B cell (primary cell): Measurements from ENCODE around the gene LIPG. TPM values are rescaled to one million over a fixed set of nuclear protein-coding genes. Genes with fewer than 3 reads are reported as not detected.

Experiments used
- ATAC-seq: fragments of 200-7000 bp; cut with Tn5 transposase; one replicate; pipeline ENCODE4 v1.10.0; 2021; ENCODE audit warnings: low read depth, mild to moderate bottlenecking, moderate number of reproducible peaks, moderate library complexity
- CTCF ChIA-PET: fragments of 350-600 bp; sonication (Branson Sonifier 250); formaldehyde crosslinking; loops from one replicate; lab custom pipeline; 2021; ENCODE audit warnings: antibody characterized with exemption, inconsistent platforms; lab: Charles Lee
- POLR2A ChIA-PET: fragments of 350-600 bp; sonication (Branson Sonifier 250); formaldehyde crosslinking; loops from one replicate; lab custom pipeline; 2021; ENCODE audit warnings: antibody characterized with exemption; lab: Charles Lee
- DNase-seq: peaks from one replicate; pipeline ENCODE4 v3.0.0; 2013
- H2AFZ ChIP-seq: 2 replicates; pipeline ENCODE4 v1.6.1; 2012; ENCODE audit warnings: mild to moderate bottlenecking, low read depth, low read length; ENCODE audit not compliant: insufficient read depth, poor library complexity, severe bottlenecking
- H3K27ac ChIP-seq, 2 donors: 1 replicate in 1 of 2; 2 replicates in 1 of 2; pipeline ENCODE4 v1.5.1; 2012 to 2013; ENCODE audit warnings: low read length in 2 of 2, mild to moderate bottlenecking in 2 of 2, moderate library complexity in 1 of 2
- H3K27me3 ChIP-seq, 4 experiments: fragments of 200-600 bp in 1 of 4; sonication (generic) in 1 of 4; replicated peaks in 1 of 4; 1 replicate in 2 of 4; 2 replicates in 2 of 4; pipeline versions ENCODE4 v1.6.1 to v1.7.0; 2013 to 2016; ENCODE audit warnings: low read length in 3 of 4, mild to moderate bottlenecking in 2 of 4, mixed read lengths in 1 of 4, moderate library complexity in 1 of 4; ENCODE audit not compliant: insufficient read depth in 4 of 4, control insufficient read depth in 3 of 4; ENCODE audit errors: control extremely low read depth in 1 of 4
- H3K36me3 ChIP-seq, 2 experiments: replicated peaks in 1 of 2; 1 replicate in 1 of 2; 2 replicates in 1 of 2; pipeline versions ENCODE4 v1.6.1 to v1.7.1; 2013; ENCODE audit warnings: low read length in 1 of 2; ENCODE audit not compliant: insufficient read depth in 2 of 2, control insufficient read depth in 1 of 2; ENCODE audit errors: control extremely low read depth in 1 of 2, extremely low read depth in 1 of 2
- H3K4me1 ChIP-seq, 2 donors: fragments of 200-600 bp in 1 of 2; sonication (generic) in 1 of 2; 1 replicate in 1 of 2; 2 replicates in 1 of 2; pipeline versions ENCODE4 v1.5.1 to v1.6.1; 2013 to 2017; ENCODE audit warnings: low read length in 2 of 2; ENCODE audit not compliant: control insufficient read depth in 2 of 2, insufficient read depth in 2 of 2
- H3K4me2 ChIP-seq: replicated peaks from 2 replicates; pipeline ENCODE3; 2012; ENCODE audit warnings: mild to moderate bottlenecking, low read depth, low read length; ENCODE audit not compliant: poor library complexity, severe bottlenecking
- H3K4me3 ChIP-seq, 5 experiments: fragments of 200-600 bp in 1 of 5; sonication (generic) in 1 of 5; 1 replicate in 3 of 5; 2 replicates in 2 of 5; pipeline versions ENCODE4 v1.5.1 to v1.7.0; 2011 to 2016; ENCODE audit warnings: low read length in 4 of 5, mild to moderate bottlenecking in 4 of 5, low read depth in 2 of 5, control low read depth in 1 of 5, moderate library complexity in 1 of 5; ENCODE audit not compliant: insufficient read depth in 1 of 5; ENCODE audit errors: control extremely low read depth in 1 of 5, extremely low read depth in 1 of 5
- H3K79me2 ChIP-seq: fragments of 200-600 bp; sonication (generic); one replicate; pipeline ENCODE4 v1.6.0; 2016; ENCODE audit warnings: low read length; ENCODE audit not compliant: control insufficient read depth, insufficient read depth
- H3K9ac ChIP-seq: fragments of 200-600 bp; sonication (generic); 2 replicates; pipeline ENCODE4 v1.6.1; 2017; ENCODE audit warnings: mild to moderate bottlenecking, low read length, moderate library complexity
- H3K9me3 ChIP-seq, 3 donors: one replicate each; pipeline versions ENCODE4 v1.6.1 to v1.7.1; 2013; ENCODE audit warnings: low read length in 2 of 3; ENCODE audit not compliant: control insufficient read depth in 2 of 3, insufficient read depth in 1 of 3; ENCODE audit errors: control extremely low read depth in 1 of 3
- H4K20me1 ChIP-seq: 2 replicates; pipeline ENCODE4 v1.6.0; 2012; ENCODE audit warnings: mild to moderate bottlenecking, low read length; ENCODE audit not compliant: insufficient read depth, control insufficient read depth, poor library complexity, severe bottlenecking
- H3K27ac Mint-ChIP-seq: one replicate; pipeline ENCODE4 v1.8.0; 2021; ENCODE audit warnings: mixed read lengths
- H3K27me3 Mint-ChIP-seq: one replicate; pipeline ENCODE4 v1.8.0; 2021; ENCODE audit warnings: mixed read lengths
- H3K4me1 Mint-ChIP-seq: one replicate; pipeline ENCODE4 v1.8.0; 2021; ENCODE audit warnings: mixed read lengths
- H3K4me3 Mint-ChIP-seq: one replicate; pipeline ENCODE4 v1.8.0; 2021; ENCODE audit warnings: mixed read lengths
- H3K9me3 Mint-ChIP-seq: one replicate; pipeline ENCODE4 v1.8.0; 2022; ENCODE audit warnings: mixed read lengths; ENCODE audit not compliant: insufficient read depth
- EZH2 ChIP-seq: IDR thresholded peaks from 2 replicates; pipeline ENCODE4 v1.6.1; 2012; ENCODE audit warnings: borderline replicate concordance, low read depth, mild to moderate bottlenecking, moderate library complexity, low read length; ENCODE audit not compliant: insufficient read depth, poor library complexity, severe bottlenecking
- WGBS: methylation state at CpG from one replicate; pipeline ENCODE4 v1.1.5; 2013; ENCODE audit warnings: missing lambda C conversion rate; ENCODE audit not compliant: insufficient coverage; 5-methylcytosine and 5-hydroxymethylcytosine counted together
- intact Hi-C: fragments of 100-400 bp; cut with micrococcal nuclease; formaldehyde crosslinking; loops from one replicate; pipeline ENCODE4 v1.10.0; 2022
- polyA plus RNA-seq: library from polyadenylated mRNA; depleted of rRNA; stranded (reverse); fragments of >200 nt; gene quantifications from 2 replicates; pipeline ENCODE4 v1.2.3, GENCODE V29; 2012
- total RNA-seq, 2 donors: library from RNA; stranded (reverse); fragments of 120-200 nt in 1 of 2; gene quantifications; 1 replicate in 1 of 2; 2 replicates in 1 of 2; pipeline versions ENCODE4 v1.2.3 to v1.2.4, GENCODE V29; 2013 to 2022
- TF ChIP-seq, protein P1 (sequence below): fragments of 200-600 bp; IDR thresholded peaks from one replicate; pipeline ENCODE4 v1.8.0; 2022; ENCODE audit warnings: antibody characterized with exemption, mild to moderate bottlenecking

The LIPG gene
- total and polyA plus RNA-seq, 2 donors (not counting 1 experiment from before 2014, with no cell fraction given), result not detected

DNA sequence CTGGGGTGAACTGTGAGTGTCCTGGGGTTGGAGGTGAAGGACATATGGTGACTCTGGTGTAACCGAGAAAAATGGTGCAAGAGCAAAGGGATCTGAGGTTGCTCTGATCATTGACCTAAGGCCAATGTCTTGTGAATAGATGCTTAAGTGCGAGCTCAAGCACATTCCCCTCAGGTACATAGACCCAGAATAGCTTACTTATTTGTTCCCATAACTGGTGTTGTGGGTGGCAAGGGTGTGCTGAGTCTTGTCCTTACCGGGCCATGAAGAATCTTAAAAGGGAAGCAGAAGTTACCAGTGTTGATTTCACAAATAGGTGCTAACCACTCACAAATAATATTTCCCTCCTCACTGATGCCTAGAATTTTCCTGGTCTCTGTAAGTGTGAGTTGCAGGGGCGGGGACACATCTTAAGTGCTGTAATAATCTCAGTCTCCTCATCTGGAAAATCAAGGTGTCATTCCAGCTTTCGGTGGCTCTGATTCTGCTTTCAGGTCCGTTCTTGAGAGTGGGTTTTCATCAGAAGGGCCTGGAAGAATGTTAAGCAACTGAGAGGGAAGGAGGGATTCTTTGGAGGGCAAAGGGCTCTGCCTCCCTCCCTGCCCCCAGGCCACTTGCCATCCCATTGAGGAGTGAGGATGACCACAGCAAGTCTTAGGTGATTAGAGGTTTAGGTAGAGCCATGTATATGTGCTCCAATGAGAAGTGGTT lies 54.9 kb downstream of the LIPG start:
- no peak overlapping the region for H3K27ac Mint-ChIP-seq

DNA sequence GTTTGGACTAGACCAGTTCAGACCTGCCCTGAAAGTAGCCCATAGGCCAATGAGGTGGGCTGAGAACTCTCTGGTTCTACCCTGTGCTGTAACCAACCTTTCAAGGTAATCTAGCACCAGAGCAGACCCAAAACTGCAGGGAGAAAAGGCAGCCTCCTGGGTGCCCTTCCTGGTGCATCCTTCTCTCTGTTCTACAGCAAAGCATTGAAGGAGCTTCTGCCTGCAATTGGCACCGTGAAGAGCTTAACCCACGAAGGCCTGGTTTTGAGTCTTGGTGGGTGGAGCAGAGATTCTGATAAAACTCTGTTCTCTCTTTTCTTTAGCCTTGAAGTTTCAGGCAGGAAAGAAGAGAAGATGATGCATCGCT lies 55.5 kb downstream of the LIPG start:
- CTCF ChIA-PET, result no interaction called here
- H4K20me1 ChIP-seq, result no peaks in the 10 kb centered on the region
- no peak overlapping the region for H3K4me3 Mint-ChIP-seq
- no peak overlapping the region for H3K27ac Mint-ChIP-seq
- H3K79me2 ChIP-seq, result no peaks in the 10 kb centered on the region
- POLR2A ChIA-PET, result no interaction called here
- TF ChIP-seq EZH2, result no peak
- TF ChIP-seq, protein P1, sequence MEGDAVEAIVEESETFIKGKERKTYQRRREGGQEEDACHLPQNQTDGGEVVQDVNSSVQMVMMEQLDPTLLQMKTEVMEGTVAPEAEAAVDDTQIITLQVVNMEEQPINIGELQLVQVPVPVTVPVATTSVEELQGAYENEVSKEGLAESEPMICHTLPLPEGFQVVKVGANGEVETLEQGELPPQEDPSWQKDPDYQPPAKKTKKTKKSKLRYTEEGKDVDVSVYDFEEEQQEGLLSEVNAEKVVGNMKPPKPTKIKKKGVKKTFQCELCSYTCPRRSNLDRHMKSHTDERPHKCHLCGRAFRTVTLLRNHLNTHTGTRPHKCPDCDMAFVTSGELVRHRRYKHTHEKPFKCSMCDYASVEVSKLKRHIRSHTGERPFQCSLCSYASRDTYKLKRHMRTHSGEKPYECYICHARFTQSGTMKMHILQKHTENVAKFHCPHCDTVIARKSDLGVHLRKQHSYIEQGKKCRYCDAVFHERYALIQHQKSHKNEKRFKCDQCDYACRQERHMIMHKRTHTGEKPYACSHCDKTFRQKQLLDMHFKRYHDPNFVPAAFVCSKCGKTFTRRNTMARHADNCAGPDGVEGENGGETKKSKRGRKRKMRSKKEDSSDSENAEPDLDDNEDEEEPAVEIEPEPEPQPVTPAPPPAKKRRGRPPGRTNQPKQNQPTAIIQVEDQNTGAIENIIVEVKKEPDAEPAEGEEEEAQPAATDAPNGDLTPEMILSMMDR, result no peak
- H3K27ac ChIP-seq, result no peak overlapping the region
- peaks cover 25% of the 10 kb centered on the region for H3K27me3 Mint-ChIP-seq
- H3K4me3 ChIP-seq, result no peak overlapping the region
- no peaks in the 10 kb centered on the region for H3K4me1 Mint-ChIP-seq
- H3K4me1 ChIP-seq, result no peaks in the 10 kb centered on the region
- WGBS, result 90% methylated on average over 2 of the region's 3 CpGs
- ATAC-seq (no peak), DNase-seq (no peak)
- H2AFZ ChIP-seq, result no peak overlapping the region
- H3K36me3 ChIP-seq, result no peaks in the 10 kb centered on the region
- H3K27me3 ChIP-seq, result peaks cover 0 to 3% (median 0%) of the 10 kb centered on the region in 4 experiments
- no peaks in the 10 kb centered on the region for H3K9me3 ChIP-seq
- H3K4me2 ChIP-seq, result no peak overlapping the region
- H3K9ac ChIP-seq, result no peak overlapping the region
- intact Hi-C loops, result no loop called here
- H3K9me3 Mint-ChIP-seq, result no peaks in the 10 kb centered on the region

More for the DNA sequence above, 54.9 kb downstream of the LIPG start:
- Histone ChIP-seq H3K9me3 (no peaks in the 10 kb centered on the region), H3K4me1 (no peaks in the 10 kb centered on the region), H3K9ac (no peak overlapping the region), H4K20me1 (no peaks in the 10 kb centered on the region), H3K79me2 (no peaks in the 10 kb centered on the region), H3K27me3 (peaks cover 0 to 3% (median 0%) of the 10 kb centered on the region in 4 experiments), H2AFZ (no peak overlapping the region), H3K4me3 (no peak overlapping the region), H3K36me3 (no peaks in the 10 kb centered on the region), H3K27ac (no peak overlapping the region), H3K4me2 (no peak overlapping the region)
- no peaks in the 10 kb centered on the region for H3K9me3 Mint-ChIP-seq
- POLR2A ChIA-PET, result no interaction called here
- WGBS, result 100% methylated on average over 2 of the region's 6 CpGs
- DNase-seq (no peak), ATAC-seq (no peak)
- H3K4me1 Mint-ChIP-seq, result no peaks in the 10 kb centered on the region
- CTCF ChIA-PET, result no interaction called here
- no peak overlapping the region for H3K4me3 Mint-ChIP-seq
- intact Hi-C loops, result no loop called here
- peaks cover 24% of the 10 kb centered on the region for H3K27me3 Mint-ChIP-seq
- TF ChIP-seq EZH2, result no peak
- TF ChIP-seq, protein P1, result no peak
